Measurements from ENCODE around the gene ACP7. TPM values are rescaled to one million over a fixed set of nuclear protein-coding genes. Genes with fewer than 3 reads are reported as not detected.
A peak's percentile ranks its signal among the peaks of the same experiment; 100 is the strongest.

ACP7 gene
- total RNA-seq, 1 donor from 2014 or later, result not detected

GRCh38 chr19:39037194-39037593, 47.0 kb upstream of the ACP7 start:
- Histone ChIP-seq H3K79me2 (ENCODE audit: insufficient read depth, low read length) (no peaks in the 10 kb centered on the region), H3K9me3 (ENCODE audit: insufficient read depth, low read depth, low read length) (no peaks in the 10 kb centered on the region)

GRCh38 chr19:39038098-39038497, 46.1 kb upstream of the ACP7 start:
- peaks cover 10% of the 10 kb centered on the region for H3K27me3 Mint-ChIP-seq (ENCODE audit: low read depth, unreplicated experiment)
- TF ChIP-seq CTCF (IDR thresholded peaks at IDR 0.05; ENCODE audit: insufficient read depth, low read depth, low read length) (no peak), EZH2 (IDR thresholded peaks at IDR 0.05; ENCODE audit: insufficient read depth, low read length) (no peak)
- H3K4me1 Mint-ChIP-seq (ENCODE audit: low read depth, unreplicated experiment), result no peaks in the 10 kb centered on the region
- Histone ChIP-seq H3K9ac (ENCODE audit: low read length) (no peak overlapping the region), H3K27me3 (ENCODE audit: insufficient read depth, low read length) (no peaks in the 10 kb centered on the region), H3K79me2 (ENCODE audit: insufficient read depth, low read length) (no peaks in the 10 kb centered on the region), H2AFZ (ENCODE audit: low read depth, low read length) (no peak overlapping the region), H3K27ac (ENCODE audit: low read depth, low read length) (no peak overlapping the region), H3K9me3 (ENCODE audit: insufficient read depth, low read depth, low read length) (no peaks in the 10 kb centered on the region), H3K4me1 (ENCODE audit: insufficient read depth, low read length) (no peaks in the 10 kb centered on the region), H3K4me2 (ENCODE audit: low read length) (no peak overlapping the region), H4K20me1 (ENCODE audit: insufficient read depth, low read length) (no peaks in the 10 kb centered on the region), H3K4me3 (ENCODE audit: insufficient read depth, low read depth, low read length) (no peak overlapping the region), H3K36me3 (ENCODE audit: insufficient read depth, low read length) (no peaks in the 10 kb centered on the region)
- H3K36me3 Mint-ChIP-seq (ENCODE audit: low read depth, unreplicated experiment), result no peaks in the 10 kb centered on the region
- peaks cover 3% of the 10 kb centered on the region for H3K9me3 Mint-ChIP-seq (ENCODE audit: unreplicated experiment)
- FAIRE-seq, result no peak
- no peak for DNase-seq (ENCODE audit: low read depth)
- no peak overlapping the region for H3K27ac Mint-ChIP-seq (ENCODE audit: unreplicated experiment)
- no peak overlapping the region for H3K4me3 Mint-ChIP-seq (ENCODE audit: unreplicated experiment)

More at GRCh38 chr19:39037194-39037593, 47.0 kb upstream of the ACP7 start:
- no peak overlapping the region for H3K4me3 Mint-ChIP-seq (ENCODE audit: unreplicated experiment)
- peaks cover 8% of the 10 kb centered on the region for H3K4me1 ChIP-seq (ENCODE audit: insufficient read depth, low read length)
- H3K4me3 ChIP-seq (ENCODE audit: insufficient read depth, low read depth, low read length), result no peak overlapping the region
- FAIRE-seq (no peak), DNase-seq (ENCODE audit: low read depth) (no peak)
- H3K4me1 Mint-ChIP-seq (ENCODE audit: low read depth, unreplicated experiment), result no peaks in the 10 kb centered on the region
- H3K4me2 ChIP-seq (ENCODE audit: low read length), result no peak overlapping the region
- peaks cover 10% of the 10 kb centered on the region for H3K27me3 Mint-ChIP-seq (ENCODE audit: low read depth, unreplicated experiment)
- TF ChIP-seq CTCF (IDR thresholded peaks at IDR 0.05; ENCODE audit: insufficient read depth, low read depth, low read length) (no peak), EZH2 (IDR thresholded peaks at IDR 0.05; ENCODE audit: insufficient read depth, low read length) (no peak)
- H3K9ac ChIP-seq (ENCODE audit: low read length), result no peak overlapping the region
- no peaks in the 10 kb centered on the region for H4K20me1 ChIP-seq (ENCODE audit: insufficient read depth, low read length)
- no peak overlapping the region for H3K27ac ChIP-seq (ENCODE audit: low read depth, low read length)
- peaks cover 3% of the 10 kb centered on the region for H3K9me3 Mint-ChIP-seq (ENCODE audit: unreplicated experiment)
- no peaks in the 10 kb centered on the region for H3K36me3 Mint-ChIP-seq (ENCODE audit: low read depth, unreplicated experiment)
- no peak overlapping the region for H3K27ac Mint-ChIP-seq (ENCODE audit: unreplicated experiment)
- no peak overlapping the region for H2AFZ ChIP-seq (ENCODE audit: low read depth, low read length)
- H3K27me3 ChIP-seq (ENCODE audit: insufficient read depth, low read length), result no peaks in the 10 kb centered on the region
- no peaks in the 10 kb centered on the region for H3K36me3 ChIP-seq (ENCODE audit: insufficient read depth, low read length)

GRCh38 chr19:39045506-39045905, 38.7 kb upstream of the ACP7 start:
- no peak for FAIRE-seq
- TF ChIP-seq CTCF (IDR thresholded peaks at IDR 0.05; ENCODE audit: insufficient read depth, low read depth, low read length) (no peak), EZH2 (IDR thresholded peaks at IDR 0.05; ENCODE audit: insufficient read depth, low read length) (no peak)
- Histone ChIP-seq H3K79me2 (ENCODE audit: insufficient read depth, low read length) (no peaks in the 10 kb centered on the region), H2AFZ (ENCODE audit: low read depth, low read length) (no peak overlapping the region), H3K4me2 (ENCODE audit: low read length) (no peak overlapping the region), H4K20me1 (ENCODE audit: insufficient read depth, low read length) (no peaks in the 10 kb centered on the region), H3K4me3 (ENCODE audit: insufficient read depth, low read depth, low read length) (no peak overlapping the region), H3K27ac (ENCODE audit: low read depth, low read length) (no peak overlapping the region), H3K27me3 (ENCODE audit: insufficient read depth, low read length) (no peaks in the 10 kb centered on the region), H3K4me1 (ENCODE audit: insufficient read depth, low read length) (no peaks in the 10 kb centered on the region), H3K9ac (ENCODE audit: low read length) (no peak overlapping the region), H3K9me3 (ENCODE audit: insufficient read depth, low read depth, low read length) (no peaks in the 10 kb centered on the region), H3K36me3 (ENCODE audit: insufficient read depth, low read length) (no peaks in the 10 kb centered on the region)
- no peak overlapping the region for H3K4me3 Mint-ChIP-seq (ENCODE audit: unreplicated experiment)
- peaks cover 4% of the 10 kb centered on the region for H3K4me1 Mint-ChIP-seq (ENCODE audit: low read depth, unreplicated experiment)
- H3K27me3 Mint-ChIP-seq (ENCODE audit: low read depth, unreplicated experiment), result peaks cover 23% of the 10 kb centered on the region
- H3K36me3 Mint-ChIP-seq (ENCODE audit: low read depth, unreplicated experiment), result no peaks in the 10 kb centered on the region
- peaks cover 7% of the 10 kb centered on the region for H3K9me3 Mint-ChIP-seq (ENCODE audit: unreplicated experiment)
- peak overlapping the region; percentile 38 for H3K27ac Mint-ChIP-seq (ENCODE audit: unreplicated experiment)
- DNase-seq (ENCODE audit: low read depth), result no peak
